Measurements from ENCODE around the gene HIVEP2.
A peak's percentile ranks its signal among the peaks of the same experiment; 100 is the strongest.

Gene HIVEP2

GRCh38 chr6:142794424-142794823 is 150.6 kb downstream of the HIVEP2 start:
- Histone ChIP-seq H2AFZ (ENCODE audit: insufficient read depth, low read length, poor library complexity) (no peak overlapping the region), H4K8ac (ENCODE audit: low read depth, low read length) (no peak overlapping the region), H3K79me2 (ENCODE audit: control insufficient read depth, insufficient read depth, low read length, poor library complexity) (no peaks in the 10 kb centered on the region), H2BK12ac (ENCODE audit: low read length) (no peak overlapping the region), H2BK120ac (ENCODE audit: insufficient read depth, low read length, poor library complexity) (no peak overlapping the region), H2BK5ac (ENCODE audit: low read depth, low read length, poor library complexity) (no peak overlapping the region), H3K4me2 (ENCODE audit: low read length) (no peak overlapping the region), H3K36me3 (ENCODE audit: control insufficient read depth in 1 of 2, insufficient read depth in 2 of 2, low read length in 2 of 2) (no peaks in the 10 kb centered on the region), H3K4me3 (ENCODE audit: low read depth, low read length) (no peak overlapping the region), H3K27ac (ENCODE audit: low read depth, low read length) (no peak overlapping the region), H3K23ac (ENCODE audit: low read length) (no peak overlapping the region), H3K18ac (ENCODE audit: low read length) (no peak overlapping the region), H3K4ac (ENCODE audit: low read depth, low read length) (no peak overlapping the region), H3K79me1 (ENCODE audit: low read length) (no peaks in the 10 kb centered on the region), H3K9ac (ENCODE audit: low read length) (no peak overlapping the region), H3K27me3 (ENCODE audit: insufficient read depth, low read length) (no peaks in the 10 kb centered on the region), H3K9me3 (ENCODE audit: insufficient read depth, low read depth, low read length) (no peaks in the 10 kb centered on the region), H3K14ac (ENCODE audit: low read length) (no peak overlapping the region), H4K91ac (ENCODE audit: low read depth, low read length) (no peak overlapping the region), H4K12ac (ENCODE audit: low read depth, low read length) (no peak overlapping the region), H2AK5ac (ENCODE audit: low read length) (no peak overlapping the region), H3K4me1 (ENCODE audit: control insufficient read depth in 1 of 2, insufficient read depth in 2 of 2, low read length in 2 of 2) (no peaks in the 10 kb centered on the region)
- WGBS (ENCODE audit: extremely low coverage, insufficient coverage, insufficient read length), result no CpG with 5 or more reads among the region's 3 CpGs
- no peak for DNase-seq

GRCh38 chr6:142790257-142790656 is 154.7 kb downstream of the HIVEP2 start:
- Histone ChIP-seq H4K8ac (ENCODE audit: low read depth, low read length) (no peak overlapping the region), H3K36me3 (ENCODE audit: control insufficient read depth in 1 of 2, insufficient read depth in 2 of 2, low read length in 2 of 2) (no peaks in the 10 kb centered on the region), H3K4me3 (ENCODE audit: low read depth, low read length) (no peak overlapping the region), H3K14ac (ENCODE audit: low read length) (no peak overlapping the region), H3K9ac (ENCODE audit: low read length) (no peak overlapping the region), H3K79me1 (ENCODE audit: low read length) (no peaks in the 10 kb centered on the region), H2AK5ac (ENCODE audit: low read length) (no peak overlapping the region), H3K18ac (ENCODE audit: low read length) (no peak overlapping the region), H3K27me3 (ENCODE audit: insufficient read depth, low read length) (no peaks in the 10 kb centered on the region), H3K9me3 (ENCODE audit: insufficient read depth, low read depth, low read length) (no peaks in the 10 kb centered on the region), H2BK12ac (ENCODE audit: low read length) (no peak overlapping the region), H4K12ac (ENCODE audit: low read depth, low read length) (no peak overlapping the region), H3K4me1 (ENCODE audit: control insufficient read depth in 1 of 2, insufficient read depth in 2 of 2, low read length in 2 of 2) (no peaks in the 10 kb centered on the region), H2AFZ (ENCODE audit: insufficient read depth, low read length, poor library complexity) (no peak overlapping the region), H3K23ac (ENCODE audit: low read length) (no peak overlapping the region), H4K91ac (ENCODE audit: low read depth, low read length) (no peak overlapping the region), H3K4ac (ENCODE audit: low read depth, low read length) (no peak overlapping the region), H3K27ac (ENCODE audit: low read depth, low read length) (no peak overlapping the region), H2BK5ac (ENCODE audit: low read depth, low read length, poor library complexity) (no peak overlapping the region), H2BK120ac (ENCODE audit: insufficient read depth, low read length, poor library complexity) (no peak overlapping the region), H3K79me2 (ENCODE audit: control insufficient read depth, insufficient read depth, low read length, poor library complexity) (no peaks in the 10 kb centered on the region), H3K4me2 (ENCODE audit: low read length) (no peak overlapping the region)
- DNase-seq, result no peak
- WGBS (ENCODE audit: extremely low coverage, insufficient coverage, insufficient read length), result no CpG with 5 or more reads among the region's 1 CpG

GRCh38 chr6:142787422-142787821 is 157.6 kb downstream of the HIVEP2 start:
- Histone ChIP-seq H2AK5ac (ENCODE audit: low read length) (no peak overlapping the region), H2BK5ac (ENCODE audit: low read depth, low read length, poor library complexity) (no peak overlapping the region), H2AFZ (ENCODE audit: insufficient read depth, low read length, poor library complexity) (no peak overlapping the region), H3K9me3 (ENCODE audit: insufficient read depth, low read depth, low read length) (no peaks in the 10 kb centered on the region), H2BK12ac (ENCODE audit: low read length) (no peak overlapping the region), H3K14ac (ENCODE audit: low read length) (no peak overlapping the region), H3K18ac (ENCODE audit: low read length) (no peak overlapping the region), H3K27me3 (ENCODE audit: insufficient read depth, low read length) (no peaks in the 10 kb centered on the region), H4K91ac (ENCODE audit: low read depth, low read length) (no peak overlapping the region), H3K4me3 (ENCODE audit: low read depth, low read length) (no peak overlapping the region), H3K27ac (ENCODE audit: low read depth, low read length) (no peak overlapping the region), H2BK120ac (ENCODE audit: insufficient read depth, low read length, poor library complexity) (no peak overlapping the region), H3K36me3 (ENCODE audit: control insufficient read depth in 1 of 2, insufficient read depth in 2 of 2, low read length in 2 of 2) (no peaks in the 10 kb centered on the region), H4K12ac (ENCODE audit: low read depth, low read length) (no peak overlapping the region), H3K79me2 (ENCODE audit: control insufficient read depth, insufficient read depth, low read length, poor library complexity) (no peaks in the 10 kb centered on the region), H3K9ac (ENCODE audit: low read length) (no peak overlapping the region), H4K8ac (ENCODE audit: low read depth, low read length) (no peak overlapping the region), H3K4ac (ENCODE audit: low read depth, low read length) (no peak overlapping the region), H3K4me2 (ENCODE audit: low read length) (no peak overlapping the region), H3K79me1 (ENCODE audit: low read length) (no peaks in the 10 kb centered on the region), H3K23ac (ENCODE audit: low read length) (no peak overlapping the region), H3K4me1 (ENCODE audit: control insufficient read depth in 1 of 2, insufficient read depth in 2 of 2, low read length in 2 of 2) (no peaks in the 10 kb centered on the region)
- no CpG with 5 or more reads among the region's 2 CpGs for WGBS (ENCODE audit: extremely low coverage, insufficient coverage, insufficient read length)
- DNase-seq, result no peak

GRCh38 chr6:142786476-142786875 is 158.5 kb downstream of the HIVEP2 start:
- no peaks in the 10 kb centered on the region for H3K9me3 ChIP-seq (ENCODE audit: insufficient read depth, low read depth, low read length)
- H3K4ac ChIP-seq (ENCODE audit: low read depth, low read length), result no peak overlapping the region
- H3K14ac ChIP-seq (ENCODE audit: low read length), result no peak overlapping the region
- H3K79me1 ChIP-seq (ENCODE audit: low read length), result no peaks in the 10 kb centered on the region
- no peak overlapping the region for H3K4me2 ChIP-seq (ENCODE audit: low read length)
- peak in 1 of 2 donors; percentile 47 for DNase-seq
- no peak overlapping the region for H4K8ac ChIP-seq (ENCODE audit: low read depth, low read length)
- no peak overlapping the region for H2BK5ac ChIP-seq (ENCODE audit: low read depth, low read length, poor library complexity)
- H2AK5ac ChIP-seq (ENCODE audit: low read length), result no peak overlapping the region
- H3K27me3 ChIP-seq (ENCODE audit: insufficient read depth, low read length), result no peaks in the 10 kb centered on the region
- H3K4me1 ChIP-seq (ENCODE audit: control insufficient read depth in 1 of 2, insufficient read depth in 2 of 2, low read length in 2 of 2), result no peaks in the 10 kb centered on the region
- H3K36me3 ChIP-seq (ENCODE audit: control insufficient read depth in 1 of 2, insufficient read depth in 2 of 2, low read length in 2 of 2), result no peaks in the 10 kb centered on the region
- H2BK120ac ChIP-seq (ENCODE audit: insufficient read depth, low read length, poor library complexity), result no peak overlapping the region
- H2AFZ ChIP-seq (ENCODE audit: insufficient read depth, low read length, poor library complexity), result no peak overlapping the region
- no peak overlapping the region for H3K18ac ChIP-seq (ENCODE audit: low read length)
- H3K27ac ChIP-seq (ENCODE audit: low read depth, low read length), result no peak overlapping the region
- H4K91ac ChIP-seq (ENCODE audit: low read depth, low read length), result no peak overlapping the region
- H3K9ac ChIP-seq (ENCODE audit: low read length), result no peak overlapping the region
- H2BK12ac ChIP-seq (ENCODE audit: low read length), result no peak overlapping the region
- H4K12ac ChIP-seq (ENCODE audit: low read depth, low read length), result no peak overlapping the region
- H3K79me2 ChIP-seq (ENCODE audit: control insufficient read depth, insufficient read depth, low read length, poor library complexity), result no peaks in the 10 kb centered on the region
- no peak overlapping the region for H3K4me3 ChIP-seq (ENCODE audit: low read depth, low read length)
- no peak overlapping the region for H3K23ac ChIP-seq (ENCODE audit: low read length)

Data from trophoblast cell (in vitro differentiated cells and primary cell).